NAMALWA (cell line): ENCODE data around the gene FXYD7.
"Not testable (repeated sequence)": the region's sequence is repeated elsewhere in the genome, so short reads cannot be mapped to it uniquely, and the experiment has no call there.

Experiments
- DNase-seq: peaks from one replicate; pipeline ENCODE4 v3.0.0-alpha.2; 2015; ENCODE audit warnings: low spot score

FXYD7 gene

DNA sequence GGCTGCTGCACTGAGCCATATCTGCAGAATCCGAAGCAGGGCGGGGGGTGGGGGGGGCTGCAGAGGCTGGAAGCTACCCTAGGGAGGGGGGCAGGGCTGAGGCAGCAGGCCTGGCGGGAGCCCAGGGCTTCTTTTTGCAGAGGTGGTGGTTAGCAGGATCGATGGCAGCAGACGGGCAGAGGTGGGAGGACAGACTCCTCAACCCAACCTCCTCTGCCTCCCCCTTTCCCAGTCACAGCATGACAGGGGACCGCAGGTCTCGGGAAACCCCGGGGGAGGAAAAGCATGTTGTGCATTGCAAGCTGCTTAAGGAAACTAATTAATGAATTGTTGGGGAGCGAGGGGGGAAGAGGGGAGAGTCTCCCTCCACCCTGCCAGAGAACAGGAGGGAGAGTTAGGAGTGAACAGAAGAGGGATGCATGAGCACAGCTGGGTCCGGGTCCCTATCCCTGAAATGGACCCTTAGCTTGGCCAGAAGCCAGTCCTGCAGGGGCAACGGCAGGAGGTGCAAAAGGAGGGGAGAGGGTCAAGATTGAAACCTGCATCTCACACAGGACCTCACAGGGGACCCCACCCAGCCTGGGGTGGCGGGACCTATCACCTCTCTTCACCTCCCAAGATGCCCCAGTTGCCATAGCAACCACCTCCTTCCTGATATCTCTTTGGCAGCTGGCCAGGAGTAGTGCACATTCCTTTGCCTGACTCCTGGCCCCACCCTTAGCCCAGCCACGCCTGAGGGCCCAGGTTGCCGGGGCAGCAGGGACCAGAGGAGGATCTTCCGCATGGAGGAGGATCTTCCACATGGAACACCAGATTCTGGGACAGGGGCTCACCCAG lies 1.8 kb downstream of the FXYD7 start:
- peak; percentile 46 for DNase-seq

DNA sequence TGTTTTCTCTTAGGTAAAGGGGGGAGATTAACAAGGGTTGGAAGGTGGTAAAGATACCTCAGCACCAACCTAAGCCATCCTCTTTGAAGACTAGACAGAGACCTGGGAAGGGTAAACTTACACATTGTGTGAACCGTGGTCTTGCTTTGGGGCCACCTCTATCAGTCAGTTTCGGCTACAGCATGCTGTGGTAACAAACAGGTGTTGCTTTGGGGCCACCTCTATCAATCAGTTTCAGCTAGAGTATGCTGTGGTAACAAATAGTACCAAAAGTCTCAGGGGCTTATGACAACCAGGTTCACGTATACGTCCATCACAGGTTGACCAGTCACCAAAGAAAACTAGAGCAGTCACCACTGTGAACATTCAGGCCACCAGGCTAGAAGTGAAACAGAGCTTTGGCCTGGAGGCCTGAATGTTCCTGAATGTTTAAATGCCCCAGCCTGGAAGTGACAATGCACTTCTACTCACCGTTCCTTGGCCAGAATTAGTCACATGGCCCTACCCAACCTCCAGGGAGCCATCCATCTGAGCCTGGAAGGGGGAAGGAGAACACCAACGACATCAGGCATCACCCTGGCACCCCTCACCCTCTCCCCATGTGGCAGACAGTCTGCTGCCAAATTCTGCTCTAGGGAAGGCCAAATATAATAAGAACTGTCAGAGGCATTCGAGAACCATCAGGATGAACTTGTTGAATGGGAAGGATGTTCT lies 3.8 kb downstream of the FXYD7 start:
- DNase-seq = no peak

DNA sequence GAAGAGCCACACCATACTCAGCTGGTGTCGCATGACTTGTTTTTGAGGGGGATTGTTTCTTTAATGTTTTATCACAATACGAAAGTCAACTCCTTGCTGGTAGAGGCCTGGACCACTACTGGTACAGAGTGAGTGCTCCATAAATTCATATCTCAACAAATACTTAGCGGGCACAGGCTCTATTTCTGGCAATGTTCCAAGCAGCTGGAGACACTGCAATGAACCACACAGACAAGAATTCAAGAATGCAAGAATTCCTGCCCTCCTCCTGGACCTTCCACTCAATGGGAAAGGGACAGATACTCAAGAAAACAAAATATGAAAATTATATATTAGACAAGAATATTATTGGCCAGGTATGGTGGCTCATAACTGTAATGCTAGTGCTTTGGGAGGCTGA lies 6.4 kb downstream of the FXYD7 start:
- DNase-seq = no peak

DNA sequence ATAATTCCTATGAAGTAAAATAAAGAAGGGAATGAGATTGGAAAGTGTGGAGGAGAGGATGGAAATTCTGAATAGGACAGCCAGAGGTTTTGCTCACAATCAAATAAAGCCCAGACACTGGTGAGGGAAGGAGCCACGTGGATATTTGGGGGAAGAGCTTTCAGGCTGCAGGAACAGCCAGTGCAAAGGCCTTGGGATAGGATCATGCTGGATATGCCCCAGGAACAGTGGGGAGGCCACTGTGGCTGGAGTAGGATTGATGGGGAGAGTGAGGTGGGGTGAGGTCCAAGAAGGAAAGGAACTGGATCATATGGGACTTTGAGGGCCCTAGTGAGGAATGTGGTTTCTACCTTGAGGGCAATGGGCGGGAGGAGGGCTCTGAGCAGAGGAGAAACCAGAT lies 7.4 kb downstream of the FXYD7 start:
- no peak for DNase-seq

DNA sequence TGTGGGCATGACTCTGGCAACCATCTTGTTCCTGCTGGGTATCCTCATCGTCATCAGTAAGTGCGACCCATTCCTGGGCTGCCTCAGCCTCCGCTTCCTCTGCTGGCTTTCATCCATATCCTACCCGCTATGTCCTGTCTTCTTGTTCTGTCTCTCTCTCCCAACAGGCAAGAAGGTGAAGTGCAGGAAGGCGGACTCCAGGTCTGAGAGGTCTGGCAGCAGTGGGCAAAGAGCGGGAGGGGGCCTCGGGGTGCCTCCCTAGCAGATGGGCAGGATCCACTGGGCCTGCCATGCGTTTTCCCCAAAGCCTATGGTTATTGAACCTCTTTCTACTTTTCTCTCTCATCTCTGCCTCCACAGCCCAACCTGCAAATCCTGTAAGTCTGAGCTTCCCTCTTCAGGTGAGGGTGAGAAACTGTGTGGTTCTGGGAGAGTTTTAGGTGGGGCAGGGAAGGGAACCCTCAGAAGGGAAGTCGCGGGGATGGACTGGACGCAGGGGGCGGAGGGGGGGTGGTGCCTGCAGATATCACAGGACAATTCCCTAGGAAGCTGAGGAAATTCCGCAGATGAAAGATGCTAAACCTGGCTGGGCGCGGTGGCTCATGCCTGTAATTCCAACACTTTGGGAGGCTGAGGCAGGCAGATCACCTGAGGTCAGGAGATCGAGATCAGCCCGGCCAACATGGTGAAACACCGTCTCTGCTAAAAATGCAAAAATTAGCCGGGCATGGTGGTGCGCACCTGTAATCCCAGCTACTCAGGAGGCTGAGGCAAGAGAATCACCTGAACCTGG lies 8.4 kb downstream of the FXYD7 start:
- DNase-seq = no peak

DNA sequence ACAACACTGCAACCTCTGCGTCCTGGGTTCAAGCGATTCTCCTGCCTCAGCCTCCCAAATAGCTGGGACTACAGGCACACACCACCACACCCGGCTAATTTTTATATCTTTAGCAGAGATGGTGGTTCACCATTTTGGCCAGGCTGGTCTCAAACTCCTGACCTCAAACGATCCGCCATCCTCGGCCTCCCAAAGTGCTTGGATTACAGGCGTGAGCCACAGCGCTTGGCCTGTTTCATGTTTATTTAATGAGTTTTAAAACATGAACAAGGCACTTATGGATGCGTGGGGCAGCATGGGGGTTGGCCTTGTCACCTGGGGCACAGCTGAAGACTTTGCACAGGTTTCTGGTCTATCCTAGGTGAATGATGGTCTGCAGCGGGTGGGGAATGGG lies 10.1 kb downstream of the FXYD7 start:
- not testable (repeated sequence) for DNase-seq

DNA sequence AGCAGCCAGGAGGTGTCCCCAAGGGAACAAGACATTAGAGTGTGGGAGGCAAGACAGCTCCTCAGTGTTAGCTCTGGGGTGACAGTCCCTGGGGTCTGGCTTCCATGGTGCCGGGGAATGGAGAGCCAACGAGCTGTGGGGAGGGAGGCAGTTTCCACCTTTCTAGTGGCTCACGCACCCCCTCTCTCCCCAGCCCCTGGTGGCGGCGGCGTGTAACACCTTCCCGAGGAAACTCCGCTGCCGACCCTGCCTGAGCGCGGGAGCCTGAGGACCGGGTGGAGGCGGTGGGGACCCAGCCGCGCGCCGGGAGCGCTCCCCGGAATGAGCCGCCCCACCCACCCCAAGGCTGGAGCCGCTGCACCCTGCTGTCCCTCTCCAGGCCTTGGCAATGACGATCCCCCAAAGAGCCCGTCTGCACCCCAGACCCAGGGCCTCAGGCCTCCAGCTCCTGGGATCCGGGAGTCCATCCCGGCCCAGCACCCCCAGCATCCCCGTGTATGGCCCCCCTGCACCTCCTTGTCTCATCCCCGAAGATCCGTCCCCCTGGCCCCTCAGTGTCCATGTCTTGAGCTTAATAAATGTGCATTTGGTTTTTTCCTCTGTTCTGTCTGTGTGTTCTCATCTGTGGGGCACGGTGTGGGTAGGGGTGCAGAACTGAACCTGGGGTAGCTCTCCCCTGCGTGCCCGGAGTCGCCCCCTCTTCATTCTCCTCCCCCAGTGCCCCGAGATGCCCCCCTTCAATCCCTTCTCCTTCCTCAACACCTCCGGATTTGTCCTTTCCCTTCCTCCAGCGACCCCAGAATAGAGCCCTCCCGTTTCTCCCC lies 10.9 kb downstream of the FXYD7 start:
- DNase-seq = peak; percentile 79

DNA sequence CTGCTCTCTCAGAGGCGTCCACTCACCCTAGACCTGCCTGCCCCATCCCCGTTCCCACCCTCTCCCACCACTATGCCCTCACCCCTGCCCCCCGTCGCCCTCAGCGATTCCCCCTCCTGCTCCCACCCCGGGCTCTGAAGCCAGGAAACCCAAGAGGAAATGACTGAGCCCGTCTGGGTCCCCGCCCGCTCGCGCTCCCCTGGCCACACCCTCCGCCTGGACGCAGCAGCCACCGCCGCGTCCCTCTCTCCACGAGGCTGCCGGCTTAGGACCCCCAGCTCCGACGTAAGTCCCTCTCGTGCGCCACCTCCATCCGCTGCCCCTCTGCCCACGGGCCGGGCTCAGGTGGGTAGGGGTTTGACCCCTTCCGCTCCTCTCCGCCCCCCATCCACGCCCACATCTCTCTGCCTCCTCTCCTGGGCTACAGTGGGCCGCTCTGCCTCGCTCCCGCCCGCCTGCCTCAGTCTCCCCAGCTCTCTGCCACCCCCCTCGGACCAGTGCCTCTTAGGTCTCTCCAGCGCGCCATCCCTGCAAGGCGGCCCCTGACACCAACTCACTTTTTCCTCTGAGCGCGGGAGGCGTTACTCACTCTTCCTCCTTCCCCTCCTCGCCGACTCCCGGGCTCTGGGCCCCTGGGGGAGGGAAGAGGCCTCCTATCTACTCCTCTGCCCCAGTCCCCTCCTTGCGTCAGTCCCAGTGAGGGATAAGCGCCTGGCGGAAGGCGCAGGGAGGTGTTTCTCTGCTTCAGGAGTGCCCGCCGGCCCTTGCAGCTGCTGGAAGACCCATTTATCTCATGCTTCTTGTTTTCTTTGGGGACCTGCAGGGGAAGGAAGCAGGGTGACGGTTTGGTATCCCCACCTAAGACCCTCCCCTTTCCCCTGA lies 11.7 kb downstream of the FXYD7 start, which contains the start of gene FXYD5:
Gene FXYD5, plus strand, starts transcription at position 211 of the 882 bp plus-strand sequence. CDS start 816 bp downstream, outside the sequence.
- DNase-seq = peak; percentile 59

DNA sequence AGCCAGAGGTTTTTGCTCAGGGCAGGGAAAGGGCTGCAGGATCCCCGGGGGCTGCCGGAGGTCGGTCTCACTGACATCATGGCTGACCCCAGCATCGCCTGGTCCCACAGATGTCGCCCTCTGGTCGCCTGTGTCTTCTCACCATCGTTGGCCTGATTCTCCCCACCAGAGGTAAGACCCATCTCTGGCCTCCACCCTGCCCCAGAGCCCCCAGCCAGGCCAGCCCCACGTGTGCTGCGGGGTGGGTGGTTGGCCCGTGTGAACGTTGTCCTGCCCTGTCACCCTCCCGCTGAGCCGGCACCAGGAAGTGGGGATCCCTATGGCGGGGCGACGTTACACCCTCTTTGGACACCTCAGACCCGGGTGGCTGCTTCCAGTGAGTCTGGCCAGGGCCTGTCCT lies 12.4 kb downstream of the FXYD7 start:
- no peak for DNase-seq

DNA sequence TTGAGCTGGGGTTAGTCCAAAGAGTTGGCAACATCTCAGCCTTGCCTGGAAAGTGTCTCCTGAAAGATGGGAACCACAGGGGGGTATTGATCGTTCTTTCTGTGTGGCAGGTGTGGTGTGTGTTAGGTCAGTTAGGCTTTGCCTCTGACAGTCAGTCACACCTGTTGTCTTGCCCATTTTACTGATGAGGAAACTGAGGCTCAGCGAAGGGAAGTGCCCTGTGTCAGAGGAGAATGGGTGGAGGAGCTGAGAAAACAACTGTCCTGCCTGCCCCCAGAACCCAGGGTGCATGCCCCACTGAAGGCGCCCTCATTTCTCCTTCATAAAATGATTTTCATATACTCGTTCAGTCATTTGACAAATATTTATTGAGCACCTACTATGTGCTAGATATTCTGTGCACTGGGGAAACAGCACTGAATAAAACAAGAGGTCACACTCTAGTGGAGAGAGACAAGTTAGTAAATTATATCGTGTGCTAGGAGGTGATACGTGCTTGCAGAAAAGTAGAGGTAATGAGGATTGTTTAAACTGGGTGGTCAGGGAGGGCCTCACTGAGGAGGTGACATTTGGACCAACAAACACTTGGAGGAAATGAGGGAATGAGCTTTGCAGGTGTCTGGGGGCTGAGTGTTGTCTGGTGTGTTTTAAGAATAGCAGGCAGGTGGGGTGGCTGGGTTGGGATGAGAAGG lies 13.1 kb downstream of the FXYD7 start:
- DNase-seq = no peak

DNA sequence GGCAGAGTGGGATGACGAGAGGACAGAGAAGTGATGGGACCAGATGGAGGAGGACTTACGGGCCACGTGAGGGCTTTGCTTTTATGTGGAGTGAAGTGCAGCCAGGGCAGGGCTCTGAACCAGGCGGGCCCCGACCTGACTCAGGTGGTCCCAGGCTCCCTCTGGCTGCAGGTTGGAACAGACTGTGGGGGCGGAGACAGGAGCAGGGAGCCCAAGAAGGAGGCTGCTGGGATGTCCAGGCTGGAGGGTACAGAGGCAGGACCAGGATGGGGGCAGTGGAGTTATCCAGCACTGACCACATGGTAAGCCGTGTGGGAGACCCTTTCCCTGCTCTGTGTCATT lies 13.6 kb downstream of the FXYD7 start:
- no peak for DNase-seq

DNA sequence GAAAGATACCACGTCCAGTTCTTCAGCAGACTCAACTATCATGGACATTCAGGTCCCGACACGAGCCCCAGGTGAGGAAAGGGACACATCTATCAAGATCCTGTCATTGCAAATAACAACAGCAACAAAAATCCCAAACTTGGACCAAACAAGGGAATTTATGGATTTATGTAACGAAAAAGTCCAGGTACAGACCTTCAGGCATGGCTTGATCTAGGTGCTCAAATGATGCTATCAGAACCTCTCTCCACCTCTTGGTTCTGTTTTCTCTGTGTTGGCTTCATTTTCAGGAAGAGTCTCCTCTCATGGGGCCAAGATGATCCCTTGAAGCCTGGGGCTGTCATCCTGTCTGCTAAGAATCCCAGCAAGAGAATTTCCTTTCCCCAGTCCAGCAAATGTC lies 14.4 kb downstream of the FXYD7 start:
- DNase-seq = no peak

DNA sequence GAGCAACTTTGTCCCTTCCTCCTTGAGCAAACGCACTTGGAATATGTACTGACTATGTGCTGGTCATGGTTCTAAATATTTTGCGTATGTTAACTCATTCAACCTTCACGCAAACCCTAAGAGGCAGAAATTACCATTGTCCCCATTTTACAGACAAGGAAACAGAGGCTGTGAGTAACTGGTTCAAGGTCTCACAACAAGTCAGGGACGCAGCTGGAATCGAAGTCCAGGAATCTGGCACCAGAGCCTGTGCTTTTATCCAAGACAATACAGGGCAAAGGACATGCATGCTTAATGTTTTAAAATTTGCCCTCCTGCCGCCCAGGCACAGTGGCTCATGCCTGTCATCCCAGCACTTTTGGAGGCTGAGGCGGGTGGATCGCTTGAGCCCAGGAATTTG lies 16.6 kb downstream of the FXYD7 start:
- no peak for DNase-seq

DNA sequence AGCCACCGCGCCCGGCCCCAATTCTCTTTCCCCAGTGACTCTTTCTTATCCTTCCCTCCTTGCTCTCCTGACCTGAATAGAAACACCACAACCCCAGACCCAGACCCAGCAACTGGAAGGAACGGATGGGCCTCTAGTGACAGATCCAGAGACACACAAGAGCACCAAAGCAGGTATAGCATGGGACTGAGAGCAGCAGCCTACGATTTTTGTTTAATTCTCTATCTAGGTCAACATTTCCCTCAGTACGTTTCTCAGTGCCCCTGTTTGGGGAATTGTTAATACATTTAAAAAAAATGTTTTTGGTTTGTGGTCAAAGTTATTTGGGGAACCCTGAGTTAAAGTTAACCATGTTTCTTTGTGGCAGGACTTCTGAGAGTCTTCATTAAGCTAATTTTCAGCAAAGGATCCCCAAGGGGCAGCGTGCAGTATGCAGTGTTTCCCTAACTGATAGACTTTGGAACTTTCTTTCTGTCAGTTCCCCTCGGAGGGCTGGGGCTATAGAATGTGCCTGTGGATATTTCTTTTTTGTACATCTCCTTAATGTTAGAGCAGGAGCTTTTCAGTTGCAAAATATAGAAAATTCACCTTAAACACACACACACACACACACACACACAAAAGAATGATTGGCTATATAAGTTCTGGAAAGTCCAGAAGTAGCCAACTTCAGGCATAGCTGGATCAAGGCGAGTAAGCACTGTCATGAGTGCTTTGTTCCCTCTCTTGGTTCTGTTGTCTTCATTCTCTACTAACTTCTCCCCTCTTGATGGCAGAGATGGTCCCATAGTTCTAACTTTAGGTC lies 17.8 kb downstream of the FXYD7 start:
- DNase-seq = no peak

DNA sequence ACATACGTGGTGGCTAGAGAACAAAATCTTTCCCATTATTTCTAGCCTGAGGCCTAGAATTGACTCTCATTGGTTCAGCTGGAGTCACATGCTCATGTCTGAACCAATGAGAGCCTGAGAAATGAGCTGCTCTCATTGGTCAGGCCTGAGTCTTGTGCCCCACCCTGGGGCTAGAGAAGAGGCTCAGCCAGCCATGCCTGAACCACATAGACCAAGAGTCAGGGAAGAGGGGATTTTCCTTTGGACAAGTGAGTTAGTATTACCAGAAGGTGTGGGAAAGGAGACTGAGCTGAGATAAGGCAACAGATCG lies 18.3 kb downstream of the FXYD7 start:
- DNase-seq = peak; percentile 42

DNA sequence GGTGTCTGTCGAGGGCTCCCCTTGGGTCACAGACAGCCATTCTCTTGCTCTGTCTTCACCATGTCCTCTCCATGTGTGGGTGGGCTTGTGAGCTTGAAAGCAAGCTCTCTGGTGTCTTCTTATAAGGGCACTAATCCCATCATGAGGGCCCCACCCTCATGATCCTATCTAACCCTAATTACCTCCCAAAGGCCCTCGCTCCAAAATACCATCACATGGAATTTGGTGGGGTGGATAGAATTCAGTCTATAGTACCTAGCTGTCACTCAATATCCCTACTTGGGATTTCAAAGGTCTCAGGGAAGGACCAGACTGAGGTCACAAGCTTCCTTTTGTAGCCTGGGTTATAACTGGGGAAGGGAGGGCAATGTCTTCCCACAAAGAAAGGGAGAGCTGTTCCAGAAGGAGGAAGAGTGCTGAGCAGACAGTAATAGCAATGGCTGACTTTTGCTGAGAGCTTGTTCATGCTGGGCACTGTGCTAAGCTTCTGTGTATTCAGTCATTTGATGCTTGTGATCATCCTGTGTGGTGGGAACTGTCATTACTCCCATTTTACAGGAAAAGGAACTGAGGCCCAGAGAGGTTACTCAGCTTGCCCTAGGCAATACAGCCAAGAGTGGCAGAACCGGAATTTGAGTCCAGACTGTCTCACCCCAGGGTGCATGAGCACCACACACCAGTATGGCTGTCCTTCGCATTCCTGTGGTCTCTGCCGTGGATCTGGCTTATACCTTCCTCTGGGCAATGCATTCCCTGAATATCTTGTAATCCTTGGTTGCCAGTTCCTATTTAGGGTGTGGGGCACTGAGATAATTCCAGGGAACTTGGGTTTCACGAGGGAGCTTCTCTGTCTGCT lies 19.6 kb downstream of the FXYD7 start:
- DNase-seq = no peak

DNA sequence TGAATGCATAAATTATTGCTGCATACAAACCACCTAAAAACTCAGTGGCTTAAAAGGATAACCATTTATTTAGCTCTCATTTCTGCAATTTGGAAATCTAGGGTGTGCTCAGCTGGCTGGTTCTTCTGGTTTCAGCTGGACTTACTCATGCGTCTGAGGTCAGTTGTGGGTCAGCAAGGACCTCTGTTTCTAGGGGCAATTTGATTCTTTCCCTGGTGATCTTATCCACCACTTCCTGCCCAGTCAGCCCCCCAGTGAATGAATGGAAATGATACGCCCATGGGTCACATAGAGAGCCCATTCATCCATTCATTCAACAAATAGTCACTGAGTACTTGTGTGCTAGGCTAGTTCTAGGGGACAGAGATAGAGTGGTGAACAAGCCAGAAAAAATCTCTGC lies 21.4 kb downstream of the FXYD7 start:
- no peak for DNase-seq

DNA sequence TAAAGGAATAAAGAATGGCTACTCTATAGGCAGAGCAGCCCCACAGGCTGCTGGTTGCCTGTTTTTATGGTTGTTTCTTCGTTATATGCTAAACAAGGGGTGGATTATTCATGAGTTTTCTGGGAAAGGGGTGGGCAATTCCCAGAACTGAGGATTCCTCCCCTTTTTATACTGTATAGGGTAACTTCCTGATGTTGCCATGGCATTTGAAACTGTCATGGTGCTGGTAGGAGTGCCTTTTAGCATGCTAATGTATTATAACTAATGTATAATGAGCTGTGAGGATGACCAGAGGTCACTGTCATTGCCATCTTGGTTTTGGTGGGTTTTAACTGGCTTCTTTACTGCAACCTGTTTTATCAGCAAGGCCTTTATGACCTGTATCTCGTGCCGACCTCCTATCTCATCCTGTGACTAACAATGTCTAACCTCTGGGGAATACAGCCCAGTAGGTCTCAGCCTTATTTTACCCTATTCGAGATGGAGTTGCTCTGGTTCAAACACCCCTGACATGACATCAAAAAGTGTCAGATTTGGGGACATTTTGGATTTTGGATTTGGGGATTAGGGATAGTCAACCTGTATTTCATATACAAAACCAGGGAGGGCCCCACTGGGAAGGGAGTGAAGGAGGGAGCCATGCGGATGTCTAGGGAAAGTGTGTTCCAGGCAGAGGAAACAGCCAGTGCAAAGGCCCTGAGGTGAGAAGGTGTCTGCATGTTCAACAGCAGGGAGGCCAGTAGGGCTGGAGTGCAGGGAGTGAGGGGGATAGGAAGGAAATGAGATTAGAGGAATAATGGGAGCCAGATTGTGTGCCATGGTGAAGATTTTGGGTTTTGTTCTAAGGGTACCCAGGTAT lies 22.4 kb downstream of the FXYD7 start:
- DNase-seq = no peak
